Measurements from ENCODE around the gene ZFYVE19.
A peak's percentile ranks its signal among the peaks of the same experiment; 100 is the strongest.

The ZFYVE19 gene

GRCh38 chr15:40807028-40807887 lies at the start of gene ZFYVE19, which contains the start of gene DNAJC17:
ZFYVE19 (plus strand) TSS chr15:40807089; CDS start chr15:40807590, 501 bp downstream.
DNAJC17 (minus strand) TSS chr15:40807473; CDS start chr15:40807446, 27 bp downstream.
- peak; percentile 88 to 95 for DNase-seq (ENCODE audit: low read depth in 2 of 2, low spot score in 1 of 2)

GRCh38 chr15:40759961-40760360 lies 46.9 kb upstream of the ZFYVE19 start:
- no peak for DNase-seq (ENCODE audit: low read depth in 2 of 2, low spot score in 1 of 2)

- DNase-seq (ENCODE audit: low read depth in 2 of 2, low spot score in 1 of 2): no peak
These were observed 43.7 kb upstream of the ZFYVE19 start for GRCh38 chr15:40762919-40763800.

GRCh38 chr15:40763801-40764628 lies 42.9 kb upstream of the ZFYVE19 start, which contains the start of gene GCHFR:
GCHFR (plus strand) TSS chr15:40764068; CDS start chr15:40764181, 113 bp downstream.
- peak in 1 of 2 donors; percentile 36 for DNase-seq (ENCODE audit: low read depth in 2 of 2, low spot score in 1 of 2)

GRCh38 chr15:40764629-40765103 lies 42.2 kb upstream of the ZFYVE19 start:
- no peak for DNase-seq (ENCODE audit: low read depth in 2 of 2, low spot score in 1 of 2)

GRCh38 chr15:40766194-40766815 lies 40.6 kb upstream of the ZFYVE19 start:
- no peak for DNase-seq (ENCODE audit: low read depth in 2 of 2, low spot score in 1 of 2)

- DNase-seq (ENCODE audit: low read depth in 2 of 2, low spot score in 1 of 2): no peak
These were observed 39.7 kb upstream of the ZFYVE19 start for GRCh38 chr15:40766906-40767837.

- no peak for DNase-seq (ENCODE audit: low read depth in 2 of 2, low spot score in 1 of 2)
These were observed 38.9 kb upstream of the ZFYVE19 start for GRCh38 chr15:40767838-40768500.

- no peak for DNase-seq (ENCODE audit: low read depth in 2 of 2, low spot score in 1 of 2)
These were observed 38.2 kb upstream of the ZFYVE19 start for GRCh38 chr15:40768521-40769273.

- DNase-seq (ENCODE audit: low read depth in 2 of 2, low spot score in 1 of 2): peak; percentile 57 to 73
These were observed 37.4 kb upstream of the ZFYVE19 start, which contains the start of gene C15orf62 for GRCh38 chr15:40769274-40770146. C15orf62 (plus strand) TSS chr15:40769980; CDS start chr15:40770496, 516 bp downstream.

GRCh38 chr15:40770147-40770721 lies 36.7 kb upstream of the ZFYVE19 start:
- DNase-seq (ENCODE audit: low read depth in 2 of 2, low spot score in 1 of 2): no peak

GRCh38 chr15:40771242-40771641 lies 35.6 kb upstream of the ZFYVE19 start:
- DNase-seq (ENCODE audit: low read depth in 2 of 2, low spot score in 1 of 2): no peak

- no peak for DNase-seq (ENCODE audit: low read depth in 2 of 2, low spot score in 1 of 2)
These were observed 34.9 kb upstream of the ZFYVE19 start for GRCh38 chr15:40772014-40772413.

GRCh38 chr15:40773496-40773895 lies 33.4 kb upstream of the ZFYVE19 start:
- DNase-seq (ENCODE audit: low read depth in 2 of 2, low spot score in 1 of 2): no peak

- DNase-seq (ENCODE audit: low read depth in 2 of 2, low spot score in 1 of 2): no peak
These were observed 33.0 kb upstream of the ZFYVE19 start for GRCh38 chr15:40773902-40774301.

GRCh38 chr15:40775007-40775406 lies 31.9 kb upstream of the ZFYVE19 start:
- DNase-seq (ENCODE audit: low read depth in 2 of 2, low spot score in 1 of 2): no peak
